Bronchial epithelial cell (primary cell): ENCODE measurements around the gene GCH1. TPM values are rescaled to one million over a fixed set of nuclear protein-coding genes. Genes with fewer than 3 reads are reported as not detected.

Source experiments
- DNase-seq: peaks from one replicate; pipeline ENCODE4 v3.0.0-alpha.2; 2010; ENCODE audit warnings: low read depth
- FAIRE-seq: peaks from 2 replicates; lab custom pipeline; 2011; peaks lifted over from hg19 to GRCh38; lab: Jason Lieb, UNC
- H3K27me3 ChIP-seq: 2 replicates; pipeline ENCODE4 v1.5.1; 2011; ENCODE audit warnings: low read length; ENCODE audit not compliant: control insufficient read depth, insufficient read depth
- H3K36me3 ChIP-seq: 2 replicates; pipeline ENCODE4 v1.5.1; 2011; ENCODE audit warnings: low read length; ENCODE audit not compliant: control insufficient read depth, insufficient read depth
- H3K4me3 ChIP-seq: 2 replicates; pipeline ENCODE4 v1.5.1; 2011; ENCODE audit warnings: mild to moderate bottlenecking, low read depth, low read length, control low read depth
- total RNA-seq: library from RNA; depleted of rRNA; stranded (reverse); fragments of >200 nt; gene quantifications from 2 replicates; pipeline ENCODE4 v1.2.1, GENCODE V29; 2014
- TF ChIP-seq, protein P1 (sequence below): IDR thresholded peaks from 2 replicates; pipeline ENCODE4 v1.5.1; 2011; ENCODE audit warnings: mild to moderate bottlenecking, moderate library complexity, low read length, control low read depth, inconsistent platforms; ENCODE audit not compliant: insufficient read depth, severe bottlenecking

GCH1 gene
- total RNA-seq, 1 donor from 2014 or later = 9.0 TPM

DNA sequence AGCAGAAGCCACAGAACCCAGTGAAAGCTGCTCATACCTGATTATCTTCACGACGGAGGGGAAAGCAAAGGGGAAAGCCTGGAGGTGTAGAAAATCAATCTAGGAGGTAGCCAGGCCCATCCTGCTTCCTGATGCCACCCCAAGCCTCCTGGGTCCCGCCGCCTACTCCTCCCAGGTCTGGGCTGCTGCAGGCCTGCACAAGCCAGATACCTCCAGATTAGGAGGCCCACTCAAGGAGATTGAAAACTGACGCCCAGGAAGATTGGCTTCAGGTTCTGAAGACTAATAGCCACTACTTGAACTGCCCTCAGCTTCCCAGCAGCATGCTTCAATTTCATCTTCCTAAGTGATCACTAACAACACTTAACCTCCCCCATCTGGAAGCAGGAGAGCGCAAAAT is 87.1 kb downstream of the GCH1 start:
- FAIRE-seq (peak; percentile 55), DNase-seq (no peak)
- no peaks in the 10 kb centered on the region for H3K36me3 ChIP-seq
- no peaks in the 10 kb centered on the region for H3K27me3 ChIP-seq
- TF ChIP-seq, protein P1, sequence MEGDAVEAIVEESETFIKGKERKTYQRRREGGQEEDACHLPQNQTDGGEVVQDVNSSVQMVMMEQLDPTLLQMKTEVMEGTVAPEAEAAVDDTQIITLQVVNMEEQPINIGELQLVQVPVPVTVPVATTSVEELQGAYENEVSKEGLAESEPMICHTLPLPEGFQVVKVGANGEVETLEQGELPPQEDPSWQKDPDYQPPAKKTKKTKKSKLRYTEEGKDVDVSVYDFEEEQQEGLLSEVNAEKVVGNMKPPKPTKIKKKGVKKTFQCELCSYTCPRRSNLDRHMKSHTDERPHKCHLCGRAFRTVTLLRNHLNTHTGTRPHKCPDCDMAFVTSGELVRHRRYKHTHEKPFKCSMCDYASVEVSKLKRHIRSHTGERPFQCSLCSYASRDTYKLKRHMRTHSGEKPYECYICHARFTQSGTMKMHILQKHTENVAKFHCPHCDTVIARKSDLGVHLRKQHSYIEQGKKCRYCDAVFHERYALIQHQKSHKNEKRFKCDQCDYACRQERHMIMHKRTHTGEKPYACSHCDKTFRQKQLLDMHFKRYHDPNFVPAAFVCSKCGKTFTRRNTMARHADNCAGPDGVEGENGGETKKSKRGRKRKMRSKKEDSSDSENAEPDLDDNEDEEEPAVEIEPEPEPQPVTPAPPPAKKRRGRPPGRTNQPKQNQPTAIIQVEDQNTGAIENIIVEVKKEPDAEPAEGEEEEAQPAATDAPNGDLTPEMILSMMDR = no peak
- H3K4me3 ChIP-seq = no peak overlapping the region

DNA sequence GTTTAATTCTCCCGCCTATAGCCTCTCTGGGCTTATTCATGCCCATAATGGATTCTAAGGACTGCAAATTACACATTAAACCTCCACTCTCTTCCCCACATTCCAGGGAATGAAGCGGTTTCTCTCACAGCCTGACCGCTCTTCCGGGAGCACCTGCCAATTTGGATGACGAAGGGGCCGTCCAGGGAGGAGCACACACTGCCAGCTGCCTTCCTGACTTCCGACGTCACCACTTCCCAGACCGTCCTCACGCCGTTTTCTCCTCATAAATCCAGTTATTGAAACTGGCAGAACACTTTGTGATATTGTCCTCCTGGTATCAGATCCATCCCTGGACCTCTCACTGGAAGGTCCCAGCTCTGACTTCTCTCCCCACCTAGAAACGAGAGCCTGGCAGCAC is 87.6 kb downstream of the GCH1 start:
- FAIRE-seq (no peak), DNase-seq (no peak)
- TF ChIP-seq, protein P1 = no peak
- no peak overlapping the region for H3K4me3 ChIP-seq
- no peaks in the 10 kb centered on the region for H3K36me3 ChIP-seq
- H3K27me3 ChIP-seq = no peaks in the 10 kb centered on the region

DNA sequence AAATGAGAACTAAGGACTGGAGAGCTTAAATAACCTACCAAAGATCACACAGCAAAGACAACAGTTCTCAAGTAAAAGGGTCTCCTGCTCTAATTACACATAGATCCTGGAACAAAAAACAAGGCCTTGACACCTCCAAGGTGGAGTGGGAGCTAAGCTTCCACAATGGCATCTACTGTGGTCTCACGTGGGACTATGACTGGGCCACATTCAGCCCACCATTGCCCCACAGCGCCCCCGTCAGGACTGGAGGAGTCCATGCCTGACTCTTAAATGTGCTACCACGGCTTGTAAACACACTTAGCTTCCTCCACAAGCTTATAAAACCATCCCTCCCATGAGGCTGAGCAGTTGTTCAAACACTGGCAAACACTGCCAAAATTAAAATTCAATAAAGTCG is 88.5 kb downstream of the GCH1 start:
- DNase-seq (no peak), FAIRE-seq (no peak)
- no peaks in the 10 kb centered on the region for H3K27me3 ChIP-seq
- H3K4me3 ChIP-seq = no peak overlapping the region
- no peaks in the 10 kb centered on the region for H3K36me3 ChIP-seq
- TF ChIP-seq, protein P1 = no peak

DNA sequence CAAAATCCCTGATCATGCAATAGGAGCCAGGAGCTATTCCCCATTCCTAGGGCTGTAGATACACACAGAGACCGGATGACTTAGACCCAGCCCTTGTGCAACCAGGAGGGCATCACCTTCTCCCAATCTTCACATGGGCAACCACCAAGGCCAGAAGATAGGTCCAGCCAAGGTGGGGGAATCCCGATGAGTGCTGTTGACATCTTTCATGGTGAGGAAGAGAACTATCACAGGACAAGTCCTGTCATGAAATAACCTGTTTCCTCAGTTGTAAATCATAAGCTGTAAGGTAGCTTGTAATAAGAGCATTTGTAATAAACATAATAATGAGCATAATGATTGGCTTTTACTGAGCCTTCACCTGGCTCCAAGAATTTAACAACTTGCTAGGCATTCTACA is 89.5 kb downstream of the GCH1 start:
- peak; percentile 75 for DNase-seq
- FAIRE-seq = peak; percentile 47
- Histone ChIP-seq H3K27me3 (no peaks in the 10 kb centered on the region), H3K36me3 (no peaks in the 10 kb centered on the region), H3K4me3 (no peak overlapping the region)
- TF ChIP-seq, protein P1 = no peak

DNA sequence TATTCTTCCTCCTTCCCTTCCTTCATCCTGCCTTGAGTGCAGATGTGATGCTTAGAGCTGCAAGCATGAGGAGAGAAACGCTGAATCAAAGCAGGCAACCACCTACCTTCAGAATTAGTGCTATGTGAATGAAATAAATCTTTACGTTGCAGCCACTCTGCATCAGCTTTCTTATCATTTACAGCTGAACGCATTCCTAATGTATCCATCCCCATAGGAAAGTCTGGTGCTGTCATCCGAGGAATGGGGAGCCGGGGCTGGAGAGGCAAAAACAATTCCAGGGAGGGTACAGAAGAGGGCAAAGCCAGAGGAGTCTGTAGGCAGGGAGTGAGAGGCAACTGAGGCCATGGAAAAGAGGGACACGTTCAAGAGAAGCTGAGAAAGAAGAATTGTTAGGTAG is 90.0 kb downstream of the GCH1 start:
- DNase-seq = no peak
- no peak for FAIRE-seq
- TF ChIP-seq, protein P1 = no peak
- no peak overlapping the region for H3K4me3 ChIP-seq
- H3K36me3 ChIP-seq = no peaks in the 10 kb centered on the region
- H3K27me3 ChIP-seq = no peaks in the 10 kb centered on the region

DNA sequence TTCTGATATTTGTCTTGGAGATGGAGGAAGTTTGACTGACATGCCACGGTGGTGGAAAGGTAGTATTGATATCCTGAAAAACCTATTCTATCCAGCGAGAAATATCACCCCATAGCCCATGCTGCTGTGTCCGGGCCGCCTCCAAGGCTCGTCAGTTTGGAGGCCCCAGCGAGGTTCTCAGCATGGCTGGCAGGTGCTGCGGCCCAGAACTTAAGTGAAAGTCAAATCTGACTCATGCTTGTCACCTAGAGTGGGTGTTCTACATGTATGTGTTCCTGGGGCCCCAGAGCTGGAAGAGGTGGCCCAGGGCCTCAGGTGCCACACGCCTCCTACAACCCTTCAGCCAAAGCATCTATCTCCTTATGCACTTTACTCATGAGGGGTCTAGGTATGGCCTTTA is 92.9 kb downstream of the GCH1 start:
- TF ChIP-seq, protein P1 = no peak
- Histone ChIP-seq H3K27me3 (no peaks in the 10 kb centered on the region), H3K4me3 (no peak overlapping the region), H3K36me3 (no peaks in the 10 kb centered on the region)
- DNase-seq (no peak), FAIRE-seq (no peak)
